Neural crest cell (in vitro differentiated cells): ENCODE measurements around the gene CDC42EP3. TPM values are rescaled to one million over a fixed set of nuclear protein-coding genes. Genes with fewer than 3 reads are reported as not detected.

ENCODE experiments used
- DNase-seq: peaks from one replicate; pipeline ENCODE4 v3.0.0; 2021; ENCODE audit warnings: low read depth, mixed read lengths, low spot score
- H3K27ac Mint-ChIP-seq: one replicate; pipeline ENCODE4 v1.8.0; 2021; ENCODE audit warnings: mild to moderate bottlenecking, mixed read lengths; ENCODE audit not compliant: unreplicated experiment
- H3K27me3 Mint-ChIP-seq: 2 replicates; pipeline ENCODE4 v1.8.0; 2021; ENCODE audit warnings: low read depth, mild to moderate bottlenecking, mixed read lengths
- H3K36me3 Mint-ChIP-seq: 2 replicates; pipeline ENCODE4 v1.8.0; 2021; ENCODE audit warnings: low read depth, mild to moderate bottlenecking, mixed read lengths
- H3K4me1 Mint-ChIP-seq: 2 replicates; pipeline ENCODE4 v1.8.0; 2021; ENCODE audit warnings: mixed read lengths
- H3K4me3 Mint-ChIP-seq: one replicate; pipeline ENCODE4 v1.8.0; 2021; ENCODE audit warnings: mild to moderate bottlenecking, mixed read lengths
- H3K9me3 Mint-ChIP-seq: 2 replicates; pipeline ENCODE4 v1.8.0; 2021; ENCODE audit warnings: mixed read lengths
- total RNA-seq: library from RNA; stranded (reverse); gene quantifications from 2 replicates; pipeline ENCODE4 v1.2.1, GENCODE V29; 2021
- TF ChIP-seq, protein P1 (sequence below): fragments of 200-600 bp; sonication (generic); conservative IDR thresholded peaks from 2 replicates; pipeline ENCODE4 v1.5.0; 2021; ENCODE audit warnings: antibody characterized with exemption, mild to moderate bottlenecking

The CDC42EP3 gene
- total RNA-seq, 1 donor from 2014 or later: 15.7 TPM

DNA sequence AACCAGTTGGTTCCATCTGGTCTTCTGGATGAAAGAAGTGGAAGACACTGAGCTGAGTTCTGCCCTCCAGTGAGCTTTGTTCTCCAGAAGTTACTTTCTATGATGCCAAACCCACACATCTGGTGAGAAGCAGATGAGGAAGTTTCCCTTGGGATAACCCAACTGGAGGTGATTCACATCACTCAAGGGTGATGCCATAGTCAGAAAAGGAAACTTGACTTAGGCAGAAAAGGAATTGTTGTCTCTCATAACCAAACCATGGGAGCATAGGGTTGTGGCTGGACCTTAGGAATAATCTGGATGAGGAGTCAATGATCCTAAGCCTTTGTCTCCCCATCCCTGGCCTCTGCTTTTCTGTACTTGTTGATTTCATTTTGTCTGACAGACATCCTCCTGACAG is 43.7 kb downstream of the CDC42EP3 start:
- TF ChIP-seq, protein P1, sequence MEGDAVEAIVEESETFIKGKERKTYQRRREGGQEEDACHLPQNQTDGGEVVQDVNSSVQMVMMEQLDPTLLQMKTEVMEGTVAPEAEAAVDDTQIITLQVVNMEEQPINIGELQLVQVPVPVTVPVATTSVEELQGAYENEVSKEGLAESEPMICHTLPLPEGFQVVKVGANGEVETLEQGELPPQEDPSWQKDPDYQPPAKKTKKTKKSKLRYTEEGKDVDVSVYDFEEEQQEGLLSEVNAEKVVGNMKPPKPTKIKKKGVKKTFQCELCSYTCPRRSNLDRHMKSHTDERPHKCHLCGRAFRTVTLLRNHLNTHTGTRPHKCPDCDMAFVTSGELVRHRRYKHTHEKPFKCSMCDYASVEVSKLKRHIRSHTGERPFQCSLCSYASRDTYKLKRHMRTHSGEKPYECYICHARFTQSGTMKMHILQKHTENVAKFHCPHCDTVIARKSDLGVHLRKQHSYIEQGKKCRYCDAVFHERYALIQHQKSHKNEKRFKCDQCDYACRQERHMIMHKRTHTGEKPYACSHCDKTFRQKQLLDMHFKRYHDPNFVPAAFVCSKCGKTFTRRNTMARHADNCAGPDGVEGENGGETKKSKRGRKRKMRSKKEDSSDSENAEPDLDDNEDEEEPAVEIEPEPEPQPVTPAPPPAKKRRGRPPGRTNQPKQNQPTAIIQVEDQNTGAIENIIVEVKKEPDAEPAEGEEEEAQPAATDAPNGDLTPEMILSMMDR: no peak
- DNase-seq: no peak
- Mint-ChIP-seq H3K4me3 (no peak overlapping the region), H3K9me3 (no peaks in the 10 kb centered on the region), H3K27ac (no peak overlapping the region), H3K27me3 (no peaks in the 10 kb centered on the region), H3K4me1 (no peaks in the 10 kb centered on the region), H3K36me3 (no peaks in the 10 kb centered on the region)

DNA sequence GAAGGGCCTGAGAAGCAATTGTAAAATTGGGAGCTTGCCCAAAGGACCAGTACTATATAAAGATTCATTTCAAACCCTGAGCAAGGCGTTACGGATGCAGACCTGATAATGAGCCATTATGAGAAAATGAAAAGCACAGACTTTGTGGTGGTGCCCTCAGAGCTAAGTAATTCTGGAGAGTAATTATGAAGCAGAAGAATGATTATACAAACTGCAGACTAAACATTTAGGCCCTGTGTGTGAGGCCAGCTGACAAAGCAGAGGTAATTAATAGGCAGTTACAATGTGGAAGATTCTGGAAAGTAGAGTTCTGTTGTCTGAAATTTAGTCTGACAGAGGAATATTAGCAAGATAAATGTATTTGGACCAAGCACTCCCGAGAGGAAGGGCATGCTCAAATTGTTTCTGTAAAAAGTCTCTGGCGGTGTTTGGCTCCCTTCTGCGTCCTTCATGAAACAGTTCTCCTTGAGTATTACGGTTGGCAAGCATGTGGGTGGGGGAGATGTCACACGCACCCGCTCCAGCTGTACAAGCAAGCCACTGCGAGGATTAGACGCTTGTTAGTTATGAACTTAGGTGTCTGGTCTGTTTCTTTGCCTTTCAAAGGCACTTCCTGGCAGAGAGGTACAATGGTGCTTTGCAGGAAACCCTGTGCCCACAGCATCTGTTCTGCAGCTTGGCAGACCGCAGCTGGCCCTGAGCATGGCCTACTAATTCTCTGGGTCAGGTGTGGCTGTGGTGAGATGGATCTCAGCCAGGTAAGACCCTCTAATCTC is 45.5 kb downstream of the CDC42EP3 start:
- TF ChIP-seq, protein P1: no peak
- DNase-seq: no peak
- Mint-ChIP-seq H3K27ac (no peak overlapping the region), H3K9me3 (peaks cover 4% of the 10 kb centered on the region), H3K27me3 (no peaks in the 10 kb centered on the region), H3K4me1 (no peaks in the 10 kb centered on the region), H3K4me3 (no peak overlapping the region), H3K36me3 (no peaks in the 10 kb centered on the region)

DNA sequence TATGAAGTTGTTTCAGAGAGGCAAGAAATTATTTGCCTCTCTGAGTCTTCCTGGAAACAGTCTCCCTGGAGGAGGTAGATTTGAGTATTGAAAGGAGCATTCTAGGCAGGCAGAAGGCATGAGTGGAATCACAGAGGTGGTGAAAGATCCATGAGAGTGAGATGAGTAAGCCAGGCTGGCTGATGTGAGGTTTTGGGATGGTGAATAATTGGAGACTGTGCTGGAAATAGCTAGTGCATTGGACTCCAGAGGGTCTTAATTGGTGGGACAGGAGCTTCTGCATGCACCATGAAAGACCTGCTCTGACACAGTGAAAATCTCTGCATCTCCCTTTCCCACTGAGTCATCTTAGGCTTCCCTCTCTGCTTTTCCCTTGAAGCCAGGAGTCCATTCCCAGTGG is 46.3 kb downstream of the CDC42EP3 start:
- peaks cover 5% of the 10 kb centered on the region for H3K9me3 Mint-ChIP-seq
- DNase-seq: no peak
- H3K4me3 Mint-ChIP-seq: no peak overlapping the region
- H3K27ac Mint-ChIP-seq: no peak overlapping the region
- H3K36me3 Mint-ChIP-seq: no peaks in the 10 kb centered on the region
- H3K4me1 Mint-ChIP-seq: no peaks in the 10 kb centered on the region
- TF ChIP-seq, protein P1: no peak
- H3K27me3 Mint-ChIP-seq: no peaks in the 10 kb centered on the region

DNA sequence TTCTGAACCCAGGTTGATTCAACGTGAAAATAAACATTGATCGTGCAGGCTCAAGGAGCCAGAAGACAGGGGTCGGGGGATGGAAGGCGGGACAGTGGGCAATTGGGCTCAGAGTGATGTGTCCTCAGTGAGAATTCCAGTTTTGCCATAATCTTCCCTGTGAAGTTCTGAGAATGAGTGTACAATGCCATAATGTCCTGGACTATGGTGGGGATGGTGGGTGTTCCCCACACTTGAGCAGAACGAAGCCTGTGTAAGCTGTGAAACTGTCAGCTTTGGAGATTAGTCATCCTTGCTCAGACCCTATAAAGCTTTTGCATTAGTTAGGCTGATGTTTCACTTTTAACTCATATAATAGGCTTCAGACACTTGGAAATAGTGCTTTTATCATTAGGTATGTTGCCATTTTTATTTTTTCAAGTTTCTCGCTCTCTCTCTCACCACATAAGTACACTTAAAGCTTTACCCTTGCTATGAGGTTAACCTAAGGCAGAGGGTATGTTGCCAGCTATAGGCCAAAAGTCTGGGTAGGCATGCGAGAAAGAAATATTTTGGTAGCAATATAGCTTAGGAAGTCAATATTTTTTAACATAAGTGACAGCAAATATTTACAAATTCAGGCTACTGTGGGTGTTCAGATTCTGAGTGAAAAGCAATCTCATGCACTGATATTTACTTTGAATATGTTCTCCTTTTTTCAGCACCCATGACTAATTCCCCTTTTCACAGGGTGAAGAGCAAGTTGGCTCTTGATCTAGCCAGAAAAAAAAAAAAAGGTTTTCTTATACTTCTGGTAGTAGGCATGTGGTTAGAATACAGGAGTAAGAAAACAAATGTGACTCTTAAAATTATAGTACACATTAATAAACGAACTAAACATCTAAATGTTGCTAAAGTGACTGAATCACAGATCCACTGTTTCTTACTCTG is 47.2 kb downstream of the CDC42EP3 start:
- Mint-ChIP-seq H3K36me3 (no peaks in the 10 kb centered on the region), H3K4me1 (no peaks in the 10 kb centered on the region), H3K27me3 (no peaks in the 10 kb centered on the region), H3K4me3 (no peak overlapping the region), H3K27ac (no peak overlapping the region), H3K9me3 (peaks cover 5% of the 10 kb centered on the region)
- TF ChIP-seq, protein P1: no peak
- no peak for DNase-seq

DNA sequence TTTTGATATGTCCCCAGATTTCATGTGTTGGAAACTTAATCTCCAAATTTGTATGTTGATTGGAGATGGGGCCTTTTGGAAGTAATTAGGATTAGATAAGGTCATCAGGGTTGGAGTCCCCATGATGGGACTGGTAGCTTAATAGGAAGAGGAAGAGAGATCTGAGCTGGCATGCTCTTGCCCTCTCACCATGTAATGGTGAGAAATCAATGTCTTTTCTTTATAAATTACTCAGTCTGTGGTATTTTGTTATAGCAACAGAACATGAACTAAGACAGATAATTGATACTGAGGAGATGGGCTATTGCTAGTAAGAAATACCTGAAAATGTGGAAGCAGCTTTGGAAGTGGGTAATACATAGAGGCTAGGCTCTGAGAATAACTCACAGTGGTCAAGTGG is 48.0 kb downstream of the CDC42EP3 start:
- no peak overlapping the region for H3K4me3 Mint-ChIP-seq
- no peaks in the 10 kb centered on the region for H3K4me1 Mint-ChIP-seq
- no peak for DNase-seq
- no peak overlapping the region for H3K27ac Mint-ChIP-seq
- TF ChIP-seq, protein P1: no peak
- peaks cover 5% of the 10 kb centered on the region for H3K9me3 Mint-ChIP-seq
- no peaks in the 10 kb centered on the region for H3K27me3 Mint-ChIP-seq
- no peaks in the 10 kb centered on the region for H3K36me3 Mint-ChIP-seq
